HG03060 (cell line): ENCODE measurements around the gene RBPJ.
"Not testable (repeated sequence)": the region's sequence is repeated elsewhere in the genome, so short reads cannot be mapped to it uniquely, and the experiment has no call there.

Experiments used
- ATAC-seq: cut with Tn5 transposase; IDR thresholded peaks from one replicate; pipeline ENCODE4 v1.9.1; 2021; ENCODE audit warnings: low read depth, moderate number of reproducible peaks; ENCODE audit not compliant: unreplicated experiment

The RBPJ gene

GRCh38 chr4:26300314-26301307, 20.2 kb upstream of the RBPJ start:
- ATAC-seq = no peak

- ATAC-seq = no peak
Observed at GRCh38 chr4:26302031-26302899, 18.5 kb upstream of the RBPJ start.

DNA sequence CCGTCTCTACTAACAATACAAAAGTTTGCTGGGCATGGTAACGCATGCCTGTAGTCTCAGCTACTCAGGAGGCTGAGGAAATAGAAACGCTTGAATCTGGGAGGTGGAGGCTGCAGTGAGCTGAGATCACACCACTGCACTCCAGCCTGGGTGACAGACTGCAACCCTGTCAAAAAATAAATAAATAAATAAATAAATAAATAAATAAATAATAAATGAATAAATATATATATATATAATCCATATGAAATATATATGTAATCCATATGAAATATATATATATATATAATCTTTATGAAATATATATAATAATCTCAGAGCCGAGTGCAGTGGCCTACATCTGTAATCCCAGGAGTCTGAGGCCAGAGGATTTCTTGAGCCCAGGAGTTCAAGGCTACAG, 17.8 kb upstream of the RBPJ start:
- no peak for ATAC-seq

GRCh38 chr4:26307037-26307800, 13.6 kb upstream of the RBPJ start:
- ATAC-seq = no peak

- ATAC-seq = no peak
Observed at GRCh38 chr4:26308568-26308967, 12.2 kb upstream of the RBPJ start.

DNA sequence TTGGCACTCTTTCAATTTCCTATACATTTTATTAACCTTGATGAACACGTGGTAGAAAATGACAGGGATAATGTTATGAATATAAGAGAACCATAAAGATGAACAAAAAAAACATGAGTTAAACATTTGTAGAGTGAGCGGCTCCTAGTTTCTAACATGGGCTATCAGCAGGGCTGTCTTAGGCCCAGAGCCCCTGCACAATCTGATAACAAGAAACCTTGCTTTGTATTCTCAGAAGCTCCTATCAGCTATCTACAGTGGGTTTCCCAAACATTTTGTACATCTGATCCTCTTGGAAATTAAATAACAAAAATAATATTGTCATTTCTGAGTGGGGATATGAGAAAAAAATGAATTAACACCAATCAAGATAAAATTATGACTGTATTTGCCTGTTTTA, 10.6 kb upstream of the RBPJ start:
- no peak for ATAC-seq

GRCh38 chr4:26311633-26312032, 9.2 kb upstream of the RBPJ start:
- no peak for ATAC-seq

- ATAC-seq = not testable (repeated sequence)
Observed at GRCh38 chr4:26315316-26315932, 5.4 kb upstream of the RBPJ start.

GRCh38 chr4:26317766-26318165, 3.0 kb upstream of the RBPJ start:
- ATAC-seq = no peak

DNA sequence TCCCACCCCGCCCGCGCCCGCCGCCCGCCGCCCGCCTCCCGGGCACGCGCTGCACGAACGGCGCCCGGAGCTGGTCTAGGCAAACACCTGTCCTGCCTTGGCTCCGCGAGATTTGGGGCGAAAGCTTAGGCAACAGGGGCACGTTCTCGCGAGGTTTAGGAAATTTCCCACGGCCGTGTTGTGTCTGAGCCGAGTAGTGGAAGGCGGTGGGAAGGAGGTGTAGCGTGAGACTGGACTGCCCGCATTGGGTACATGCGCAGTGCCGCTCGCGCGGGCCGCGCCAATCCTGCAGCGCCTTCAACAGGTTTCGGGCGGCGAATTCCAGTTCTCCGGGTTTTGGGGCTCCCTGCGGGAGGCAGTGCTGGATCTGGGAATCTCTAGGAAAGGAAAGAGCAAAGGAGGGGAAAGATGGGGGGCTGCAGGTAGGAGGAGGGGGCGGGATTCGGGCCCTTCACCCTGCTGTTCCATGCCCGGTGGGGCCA, 1.3 kb upstream of the RBPJ start:
- peak; percentile 60 for ATAC-seq

- no peak for ATAC-seq
Observed at GRCh38 chr4:26319949-26320537, 771 bp upstream of the RBPJ start.

DNA sequence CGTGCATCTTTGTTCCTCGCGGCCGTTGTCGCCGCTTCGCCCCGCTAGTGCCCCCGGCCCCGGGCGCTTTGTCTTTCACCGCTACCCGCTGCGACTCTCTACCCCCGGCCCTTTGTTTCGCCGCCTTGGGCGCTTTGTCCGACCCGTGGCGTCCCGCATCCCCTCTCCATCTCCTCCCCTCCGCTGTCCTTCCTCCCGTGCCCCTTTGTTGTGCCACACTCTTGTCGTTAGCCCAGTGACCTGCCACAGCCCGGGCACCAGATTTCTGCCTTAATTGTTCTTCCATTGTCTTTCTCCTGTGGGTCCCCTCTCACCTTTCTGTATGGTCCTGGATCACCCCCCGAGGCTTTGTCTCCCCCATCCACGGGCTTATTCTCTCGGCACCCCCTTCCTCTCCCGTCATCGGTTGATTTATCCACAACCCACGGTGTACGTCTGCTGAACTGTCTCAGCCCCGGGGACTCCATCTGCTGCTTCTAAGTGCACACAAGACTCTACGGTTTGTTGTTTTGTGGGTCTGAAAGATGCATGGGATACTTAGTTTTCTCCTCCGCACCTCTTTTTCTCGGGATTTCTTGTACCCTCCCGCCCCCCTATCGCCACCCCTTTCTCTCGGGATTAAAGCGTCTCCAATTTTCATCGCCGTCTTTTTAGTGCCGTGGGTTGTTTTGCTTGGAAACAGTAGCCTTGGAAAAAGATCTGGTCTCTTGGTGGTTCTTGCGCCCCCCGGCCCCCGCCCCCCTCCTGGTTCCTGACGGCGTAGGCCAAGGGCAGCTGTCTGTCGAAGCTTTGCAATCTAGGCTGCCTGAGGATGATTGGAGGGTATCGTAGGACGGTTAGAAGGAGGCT, 783 bp downstream of the RBPJ start:
- no peak for ATAC-seq

DNA sequence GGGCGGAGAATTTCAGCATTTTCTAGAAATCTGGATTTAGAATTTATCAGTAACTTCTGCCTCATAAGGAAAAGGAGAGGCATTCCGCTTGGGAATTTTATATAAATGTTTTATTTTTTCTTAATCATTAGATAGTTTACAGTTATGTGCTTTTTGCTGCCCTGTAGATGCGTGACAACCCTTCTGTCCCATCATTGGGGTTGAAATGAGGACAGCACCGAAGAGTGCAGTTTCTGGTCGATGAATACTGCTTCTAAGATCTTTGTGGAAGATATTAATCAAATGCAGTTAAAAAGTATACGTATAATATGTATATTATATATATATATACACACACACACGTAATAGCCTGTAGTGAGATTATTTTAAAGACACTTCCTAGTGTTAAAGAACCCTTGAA, 1.5 kb downstream of the RBPJ start:
- ATAC-seq = no peak

DNA sequence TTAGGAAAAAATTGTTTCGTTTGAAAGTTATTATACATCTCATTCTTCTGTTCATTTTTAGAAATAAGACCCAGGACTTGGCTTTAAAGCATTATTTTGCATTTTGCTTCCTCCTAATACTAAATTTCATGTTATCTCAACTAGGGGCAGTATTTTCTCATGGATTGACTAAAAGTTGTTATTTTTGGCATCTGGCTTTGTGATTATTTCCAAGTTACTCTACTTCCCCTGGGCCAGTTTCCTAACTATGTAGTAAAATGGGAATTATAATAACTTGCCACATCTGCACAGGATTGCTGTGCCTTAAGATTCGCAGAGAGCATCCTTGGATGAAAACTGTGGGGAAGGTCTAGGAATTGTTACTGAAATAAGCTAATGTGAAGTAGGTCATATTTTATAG, 3.0 kb downstream of the RBPJ start:
- no peak for ATAC-seq

- no peak for ATAC-seq
Observed at GRCh38 chr4:26325191-26325590, 4.4 kb downstream of the RBPJ start.

GRCh38 chr4:26326791-26327190, 6.0 kb downstream of the RBPJ start:
- ATAC-seq = no peak

GRCh38 chr4:26330186-26330787, 9.5 kb downstream of the RBPJ start:
- peak; percentile 64 for ATAC-seq

DNA sequence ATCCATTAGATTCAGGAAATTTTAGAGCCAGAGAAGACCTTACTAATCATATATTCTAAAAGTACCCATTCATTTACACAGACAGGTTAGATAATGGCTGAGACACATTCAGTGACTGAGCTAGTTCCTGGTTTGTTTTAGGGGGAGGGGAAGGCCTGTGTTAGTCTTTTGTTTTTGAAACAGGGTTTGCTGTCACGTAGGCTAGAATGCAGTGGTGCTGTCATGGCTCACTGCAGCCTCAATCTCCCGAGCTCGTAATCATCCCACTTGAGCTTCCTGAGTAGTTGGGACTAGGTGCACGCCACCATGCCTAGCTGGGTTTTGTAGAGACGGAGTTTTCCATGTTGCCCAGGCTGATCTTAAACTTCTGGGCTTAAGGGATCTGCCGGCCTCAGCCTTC, 10.1 kb downstream of the RBPJ start:
- ATAC-seq = no peak
